ENCODE measurements around the gene SERINC2.

SERINC2 gene

DNA sequence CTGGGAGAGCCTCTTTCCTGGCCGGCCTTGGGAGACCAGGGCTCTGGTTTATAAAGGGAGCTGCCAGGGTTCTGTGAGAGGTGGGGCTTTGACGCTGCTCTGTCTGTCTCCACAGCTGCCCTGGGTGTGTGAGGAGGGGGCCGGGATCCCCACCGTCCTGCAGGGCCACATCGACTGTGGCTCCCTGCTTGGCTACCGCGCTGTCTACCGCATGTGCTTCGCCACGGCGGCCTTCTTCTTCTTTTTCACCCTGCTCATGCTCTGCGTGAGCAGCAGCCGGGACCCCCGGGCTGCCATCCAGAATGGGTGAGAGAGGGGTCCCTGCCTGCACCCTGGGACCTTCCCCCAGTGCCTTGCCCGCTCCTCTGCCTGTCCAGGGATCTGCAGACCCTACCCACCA is 11.6 kb downstream of the SERINC2 start:
- no peak for ATAC-seq
- no peak for TF ChIP-seq PATZ1 (CRISPR knock-in tag; IDR thresholded peaks at IDR 0.05; ENCODE audit: borderline replicate concordance)
- no peak for TF ChIP-seq RARB (CRISPR knock-in tag; IDR thresholded peaks at IDR 0.05)
- TF ChIP-seq ARNTL (CRISPR knock-in tag; IDR thresholded peaks at IDR 0.05; ENCODE audit: borderline replicate concordance, low read depth), result no peak
- TF ChIP-seq ZNF8 (CRISPR knock-in tag; IDR thresholded peaks at IDR 0.05), result no peak
- TF ChIP-seq SNAI2 (CRISPR knock-in tag; IDR thresholded peaks at IDR 0.05), result no peak
- TF ChIP-seq ISL1 (CRISPR knock-in tag; IDR thresholded peaks at IDR 0.05), result no peak
- no peak for TF ChIP-seq TCF4 (CRISPR knock-in tag; IDR thresholded peaks at IDR 0.05; ENCODE audit: borderline replicate concordance)
- TF ChIP-seq CSRNP3 (CRISPR knock-in tag; IDR thresholded peaks at IDR 0.05), result no peak
- TF ChIP-seq, protein P1, sequence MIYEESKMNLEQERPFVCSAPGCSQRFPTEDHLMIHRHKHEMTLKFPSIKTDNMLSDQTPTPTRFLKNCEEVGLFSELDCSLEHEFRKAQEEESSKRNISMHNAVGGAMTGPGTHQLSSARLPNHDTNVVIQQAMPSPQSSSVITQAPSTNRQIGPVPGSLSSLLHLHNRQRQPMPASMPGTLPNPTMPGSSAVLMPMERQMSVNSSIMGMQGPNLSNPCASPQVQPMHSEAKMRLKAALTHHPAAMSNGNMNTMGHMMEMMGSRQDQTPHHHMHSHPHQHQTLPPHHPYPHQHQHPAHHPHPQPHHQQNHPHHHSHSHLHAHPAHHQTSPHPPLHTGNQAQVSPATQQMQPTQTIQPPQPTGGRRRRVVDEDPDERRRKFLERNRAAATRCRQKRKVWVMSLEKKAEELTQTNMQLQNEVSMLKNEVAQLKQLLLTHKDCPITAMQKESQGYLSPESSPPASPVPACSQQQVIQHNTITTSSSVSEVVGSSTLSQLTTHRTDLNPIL (CRISPR knock-in tag; IDR thresholded peaks at IDR 0.05; ENCODE audit: low read depth), result no peak
- TF ChIP-seq GLIS3 (CRISPR knock-in tag; IDR thresholded peaks at IDR 0.05), result no peak
- TF ChIP-seq TOX (CRISPR knock-in tag; IDR thresholded peaks at IDR 0.05; ENCODE audit: borderline replicate concordance), result no peak
- TF ChIP-seq ZFP3 (CRISPR knock-in tag; IDR thresholded peaks at IDR 0.05), result no peak
- no peak for TF ChIP-seq POU6F1 (CRISPR knock-in tag; IDR thresholded peaks at IDR 0.05; ENCODE audit: borderline replicate concordance, low read depth)
- no peak for TF ChIP-seq CSDC2 (CRISPR knock-in tag; IDR thresholded peaks at IDR 0.05)
- TF ChIP-seq ZNF70 (CRISPR knock-in tag; IDR thresholded peaks at IDR 0.05), result no peak
- no peak for TF ChIP-seq OSR1 (CRISPR knock-in tag; IDR thresholded peaks at IDR 0.05)

GRCh38 chr1:31425301-31426081 is 12.5 kb downstream of the SERINC2 start:
- TF ChIP-seq RARB (CRISPR knock-in tag; IDR thresholded peaks at IDR 0.05) (no peak), TSHZ2 (CRISPR knock-in tag; IDR thresholded peaks at IDR 0.05) (no peak), PPARA (CRISPR knock-in tag; IDR thresholded peaks at IDR 0.05; ENCODE audit: borderline replicate concordance) (no peak), ZFP30 (CRISPR knock-in tag; IDR thresholded peaks at IDR 0.05) (no peak), TOX (CRISPR knock-in tag; IDR thresholded peaks at IDR 0.05; ENCODE audit: borderline replicate concordance) (no peak), ZC3H10 (CRISPR knock-in tag; IDR thresholded peaks at IDR 0.05) (no peak)
- TF ChIP-seq, protein P1 (CRISPR knock-in tag; IDR thresholded peaks at IDR 0.05; ENCODE audit: low read depth), result no peak
- no peak for ATAC-seq
